Measurements from ENCODE around the gene RAB31.
A peak's percentile ranks its signal among the peaks of the same experiment; 100 is the strongest.

RAB31 gene

GRCh38 chr18:9792565-9793245, 84.6 kb downstream of the RAB31 start:
- peak; percentile 43 to 90 (median 76) for DNase-seq

GRCh38 chr18:9796011-9796410, 87.9 kb downstream of the RAB31 start:
- peak in 2 of 4 experiments; percentile 33 to 68 for DNase-seq

- DNase-seq, result no peak
Observed at GRCh38 chr18:9796935-9797549, 88.9 kb downstream of the RAB31 start.

GRCh38 chr18:9802175-9803062, 94.3 kb downstream of the RAB31 start:
- DNase-seq, result no peak

- DNase-seq, result no peak
Observed at GRCh38 chr18:9803063-9803697, 95.1 kb downstream of the RAB31 start.

- DNase-seq, result peak in 2 of 4 experiments; percentile 38 to 45
Observed at GRCh38 chr18:9803698-9804516, 95.8 kb downstream of the RAB31 start.

GRCh38 chr18:9804517-9805104, 96.5 kb downstream of the RAB31 start:
- no peak for DNase-seq

- DNase-seq, result no peak
Observed at GRCh38 chr18:9806905-9807304, 98.8 kb downstream of the RAB31 start.

GRCh38 chr18:9808295-9809241, 100.5 kb downstream of the RAB31 start:
- no peak for DNase-seq

GRCh38 chr18:9809697-9810096, 101.6 kb downstream of the RAB31 start:
- DNase-seq, result no peak

- DNase-seq, result no peak
Observed at GRCh38 chr18:9810299-9810698, 102.2 kb downstream of the RAB31 start.

- no peak for DNase-seq
Observed at GRCh38 chr18:9810994-9811705, 103.0 kb downstream of the RAB31 start.

- DNase-seq, result no peak
Observed at GRCh38 chr18:9811978-9812377, 103.9 kb downstream of the RAB31 start.

- DNase-seq, result no peak
Observed at GRCh38 chr18:9814431-9814830, 106.3 kb downstream of the RAB31 start.

- no peak for DNase-seq
Observed at GRCh38 chr18:9817286-9817685, 109.2 kb downstream of the RAB31 start.

- DNase-seq, result no peak
Observed at GRCh38 chr18:9817725-9818422, 109.8 kb downstream of the RAB31 start.

- DNase-seq, result no peak
Observed at GRCh38 chr18:9818423-9818734, 110.3 kb downstream of the RAB31 start.

- DNase-seq, result no peak
Observed at GRCh38 chr18:9820127-9820526, 112.0 kb downstream of the RAB31 start.

GRCh38 chr18:9820719-9821118, 112.6 kb downstream of the RAB31 start:
- no peak for DNase-seq

Data from suppressor macrophage (primary cell).